ENCODE data around the gene THUMPD2. TPM values are rescaled to one million over a fixed set of nuclear protein-coding genes. Genes with fewer than 3 reads are reported as not detected.

THUMPD2 gene
- total RNA-seq, 1 donor, result 9.5 TPM

DNA sequence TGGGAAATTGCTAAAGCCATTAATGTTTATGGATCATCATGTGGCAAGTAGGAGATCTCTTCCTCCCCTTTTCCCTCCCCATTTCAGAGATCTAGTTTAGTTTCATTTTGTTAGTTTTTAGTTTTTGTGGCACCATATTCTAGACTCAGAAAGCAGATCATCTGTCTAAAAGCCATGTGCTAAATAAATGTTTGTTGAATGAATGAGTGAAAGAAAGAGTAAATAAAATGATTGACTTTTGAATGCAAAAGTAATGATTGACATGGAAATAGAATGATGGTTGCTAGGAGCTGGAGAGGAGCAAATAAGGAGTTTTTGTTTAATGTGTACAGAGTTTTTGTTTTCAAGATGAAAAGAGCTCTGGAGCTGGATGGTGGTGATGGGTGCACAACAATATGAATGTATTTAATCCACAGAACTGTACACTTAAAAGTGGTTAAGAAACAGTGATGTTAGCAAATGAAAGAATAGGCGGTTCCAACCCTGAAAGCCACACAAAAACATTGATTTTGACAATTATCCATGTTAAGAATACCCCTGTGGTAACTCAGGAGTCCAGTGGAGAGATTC lies 89.7 kb downstream of the THUMPD2 start:
- no peak overlapping the region for H3K4me3 ChIP-seq (ENCODE audit: low read depth, low read length)
- no peak for DNase-seq (ENCODE audit: low read depth)
- TF ChIP-seq, protein P1, sequence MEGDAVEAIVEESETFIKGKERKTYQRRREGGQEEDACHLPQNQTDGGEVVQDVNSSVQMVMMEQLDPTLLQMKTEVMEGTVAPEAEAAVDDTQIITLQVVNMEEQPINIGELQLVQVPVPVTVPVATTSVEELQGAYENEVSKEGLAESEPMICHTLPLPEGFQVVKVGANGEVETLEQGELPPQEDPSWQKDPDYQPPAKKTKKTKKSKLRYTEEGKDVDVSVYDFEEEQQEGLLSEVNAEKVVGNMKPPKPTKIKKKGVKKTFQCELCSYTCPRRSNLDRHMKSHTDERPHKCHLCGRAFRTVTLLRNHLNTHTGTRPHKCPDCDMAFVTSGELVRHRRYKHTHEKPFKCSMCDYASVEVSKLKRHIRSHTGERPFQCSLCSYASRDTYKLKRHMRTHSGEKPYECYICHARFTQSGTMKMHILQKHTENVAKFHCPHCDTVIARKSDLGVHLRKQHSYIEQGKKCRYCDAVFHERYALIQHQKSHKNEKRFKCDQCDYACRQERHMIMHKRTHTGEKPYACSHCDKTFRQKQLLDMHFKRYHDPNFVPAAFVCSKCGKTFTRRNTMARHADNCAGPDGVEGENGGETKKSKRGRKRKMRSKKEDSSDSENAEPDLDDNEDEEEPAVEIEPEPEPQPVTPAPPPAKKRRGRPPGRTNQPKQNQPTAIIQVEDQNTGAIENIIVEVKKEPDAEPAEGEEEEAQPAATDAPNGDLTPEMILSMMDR (IDR thresholded peaks at IDR 0.05; ENCODE audit: insufficient read depth, low read length), result no peak

DNA sequence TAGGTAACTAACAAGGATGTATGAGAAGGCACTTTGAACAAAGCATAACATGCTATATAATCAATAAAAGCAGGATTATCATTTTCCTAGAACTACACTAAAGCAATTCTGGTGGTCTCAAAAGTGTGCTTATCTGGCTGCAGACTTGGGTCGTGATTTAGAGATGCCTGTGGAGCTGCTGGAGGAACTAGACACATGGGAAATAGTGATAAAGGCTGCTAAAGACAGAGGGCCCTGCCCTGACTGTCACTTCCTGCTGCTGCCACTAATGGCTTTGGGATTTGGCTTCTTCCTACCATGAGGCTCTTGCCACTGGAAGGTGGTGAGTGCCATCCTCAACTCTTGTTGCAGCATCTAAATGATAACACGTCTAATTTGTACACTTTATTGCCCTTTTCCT lies 90.9 kb downstream of the THUMPD2 start:
- DNase-seq (ENCODE audit: low read depth), result no peak
- H3K4me3 ChIP-seq (ENCODE audit: low read depth, low read length), result no peak overlapping the region
- TF ChIP-seq, protein P1 (IDR thresholded peaks at IDR 0.05; ENCODE audit: insufficient read depth, low read length), result no peak

DNA sequence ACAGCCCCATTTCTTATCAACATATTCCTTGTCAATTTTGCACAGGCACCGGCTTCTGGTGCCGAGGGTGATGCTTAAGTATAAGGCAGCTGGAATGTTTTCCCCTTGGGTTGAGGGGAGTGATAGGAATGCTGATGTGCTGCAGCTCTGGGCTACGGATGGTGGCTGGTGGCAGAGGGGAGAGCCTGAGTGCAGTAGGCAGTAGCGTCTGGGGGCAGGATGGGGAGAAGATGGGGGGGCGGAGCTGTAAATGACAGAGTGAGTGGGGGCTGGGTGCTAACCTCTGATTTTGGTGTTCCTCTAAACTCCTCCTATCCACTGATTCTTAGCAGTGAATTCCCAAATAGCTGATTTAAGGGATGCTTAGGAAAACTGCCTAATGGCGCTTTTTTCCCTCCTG lies 92.6 kb downstream of the THUMPD2 start:
- no peak for DNase-seq (ENCODE audit: low read depth)

More for the DNA sequence above, 92.6 kb downstream of the THUMPD2 start:
- H3K4me3 ChIP-seq (ENCODE audit: low read depth, low read length), result no peak overlapping the region
- TF ChIP-seq, protein P1 (IDR thresholded peaks at IDR 0.05; ENCODE audit: insufficient read depth, low read length), result no peak

Other genes with a start within 250 kb of the THUMPD2 start
- 0.36 TPM in 1 of 2 replicates, not detected in the other for gene TMEM178A, start 113.3 kb downstream of the THUMPD2 start, total RNA-seq (ENCODE audit: low replicate concordance)

All from fibroblast of the aortic adventitia (primary cell).